Rectal smooth muscle tissue (tissue), 1 donor: ENCODE measurements around the gene SOX18.

ENCODE experiments used
- H3K27ac ChIP-seq: one replicate; pipeline ENCODE4 v1.7.0; 2013; ENCODE audit warnings: low read depth, low read length, inconsistent platforms
- H3K27me3 ChIP-seq: one replicate; pipeline ENCODE4 v1.7.0; 2013; ENCODE audit warnings: low read length; ENCODE audit not compliant: control insufficient read depth, insufficient read depth
- H3K36me3 ChIP-seq: one replicate; pipeline ENCODE4 v1.7.0; 2013; ENCODE audit warnings: low read length; ENCODE audit not compliant: control insufficient read depth, insufficient read depth
- H3K4me1 ChIP-seq: one replicate; pipeline ENCODE4 v1.7.0; 2013; ENCODE audit warnings: low read length; ENCODE audit not compliant: control insufficient read depth, insufficient read depth
- H3K4me3 ChIP-seq: one replicate; pipeline ENCODE4 v1.7.0; 2013; ENCODE audit warnings: low read length
- H3K9ac ChIP-seq: one replicate; pipeline ENCODE4 v1.7.0; 2013; ENCODE audit warnings: low read length

Gene SOX18

GRCh38 chr20:64070244-64070993 is 21.0 kb upstream of the SOX18 start:
- Histone ChIP-seq H3K36me3 (peaks cover 6% of the 10 kb centered on the region), H3K27me3 (no peaks in the 10 kb centered on the region), H3K27ac (no peak overlapping the region), H3K9ac (no peak overlapping the region), H3K4me1 (no peaks in the 10 kb centered on the region), H3K4me3 (no peak overlapping the region)

- H3K27ac ChIP-seq, result no peak overlapping the region
- no peak overlapping the region for H3K9ac ChIP-seq
- no peaks in the 10 kb centered on the region for H3K4me1 ChIP-seq
- peaks cover 6% of the 10 kb centered on the region for H3K36me3 ChIP-seq
- no peak overlapping the region for H3K4me3 ChIP-seq
- H3K27me3 ChIP-seq, result no peaks in the 10 kb centered on the region
Measured at GRCh38 chr20:64069614-64070243, 20.3 kb upstream of the SOX18 start.

- H3K27ac ChIP-seq, result no peak overlapping the region
- H3K27me3 ChIP-seq, result no peaks in the 10 kb centered on the region
- peaks cover 3% of the 10 kb centered on the region for H3K4me1 ChIP-seq
- H3K9ac ChIP-seq, result no peak overlapping the region
- H3K4me3 ChIP-seq, result no peak overlapping the region
- peaks cover 6% of the 10 kb centered on the region for H3K36me3 ChIP-seq
Measured at GRCh38 chr20:64069209-64069613, 19.8 kb upstream of the SOX18 start.

GRCh38 chr20:64068386-64069208 is 19.2 kb upstream of the SOX18 start:
- Histone ChIP-seq H3K4me3 (no peak overlapping the region), H3K27me3 (no peaks in the 10 kb centered on the region), H3K9ac (no peak overlapping the region), H3K4me1 (peaks cover 8% of the 10 kb centered on the region), H3K27ac (no peak overlapping the region), H3K36me3 (peaks cover 6% of the 10 kb centered on the region)

- Histone ChIP-seq H3K27me3 (no peaks in the 10 kb centered on the region), H3K36me3 (peaks cover 6% of the 10 kb centered on the region), H3K27ac (no peak overlapping the region), H3K4me1 (peaks cover 8% of the 10 kb centered on the region), H3K9ac (no peak overlapping the region), H3K4me3 (no peak overlapping the region)
Measured at GRCh38 chr20:64067733-64068307, 18.4 kb upstream of the SOX18 start.

- Histone ChIP-seq H3K36me3 (peaks cover under 1% of the 10 kb centered on the region), H3K4me1 (peaks cover 12% of the 10 kb centered on the region)
Measured at GRCh38 chr20:64067005-64067632, 17.7 kb upstream of the SOX18 start.

GRCh38 chr20:64065974-64066343 is 16.5 kb upstream of the SOX18 start:
- no peaks in the 10 kb centered on the region for H3K36me3 ChIP-seq
- H3K9ac ChIP-seq, result no peak overlapping the region
- H3K4me3 ChIP-seq, result no peak overlapping the region
- H3K27me3 ChIP-seq, result no peaks in the 10 kb centered on the region
- no peak overlapping the region for H3K27ac ChIP-seq
- H3K4me1 ChIP-seq, result peaks cover 12% of the 10 kb centered on the region

More at GRCh38 chr20:64067005-64067632, 17.7 kb upstream of the SOX18 start:
- Histone ChIP-seq H3K27me3 (no peaks in the 10 kb centered on the region), H3K27ac (no peak overlapping the region), H3K4me3 (no peak overlapping the region), H3K9ac (no peak overlapping the region)

- Histone ChIP-seq H3K4me3 (no peak overlapping the region), H3K27me3 (no peaks in the 10 kb centered on the region), H3K4me1 (peaks cover 12% of the 10 kb centered on the region), H3K36me3 (no peaks in the 10 kb centered on the region), H3K9ac (no peak overlapping the region), H3K27ac (no peak overlapping the region)
Measured at GRCh38 chr20:64065062-64065973, 15.9 kb upstream of the SOX18 start.

- Histone ChIP-seq H3K27me3 (no peaks in the 10 kb centered on the region), H3K27ac (no peak overlapping the region), H3K4me3 (peak overlapping the region; percentile 76), H3K36me3 (no peaks in the 10 kb centered on the region), H3K4me1 (peaks cover 12% of the 10 kb centered on the region), H3K9ac (no peak overlapping the region)
Measured at GRCh38 chr20:64064145-64064698, 14.8 kb upstream of the SOX18 start.

- Histone ChIP-seq H3K27ac (peak overlapping the region; percentile 49), H3K27me3 (no peaks in the 10 kb centered on the region), H3K4me3 (peak overlapping the region; percentile 76), H3K9ac (peak overlapping the region; percentile 53), H3K4me1 (peaks cover 12% of the 10 kb centered on the region), H3K36me3 (no peaks in the 10 kb centered on the region)
Measured at GRCh38 chr20:64063389-64064144, 14.1 kb upstream of the SOX18 start.
